OCI-LY3 (cell line): ENCODE data around the gene OGFOD2.

Experiments used
- EZH2phosphoT487 ChIP-seq: fragments of 200-600 bp; shearing (Covaris generic); IDR thresholded peaks from 2 replicates; pipeline ENCODE4 v1.6.1; 2018; ENCODE audit warnings: antibody characterized with exemption, mixed run types, low read depth
- TF ChIP-seq, protein P1 (sequence below): fragments of 200-600, 300-600 bp; sonication (generic); IDR thresholded peaks from 2 replicates; pipeline ENCODE4 v1.5.1; 2014; ENCODE audit warnings: antibody characterized with exemption, low read length, low read depth

DNA sequence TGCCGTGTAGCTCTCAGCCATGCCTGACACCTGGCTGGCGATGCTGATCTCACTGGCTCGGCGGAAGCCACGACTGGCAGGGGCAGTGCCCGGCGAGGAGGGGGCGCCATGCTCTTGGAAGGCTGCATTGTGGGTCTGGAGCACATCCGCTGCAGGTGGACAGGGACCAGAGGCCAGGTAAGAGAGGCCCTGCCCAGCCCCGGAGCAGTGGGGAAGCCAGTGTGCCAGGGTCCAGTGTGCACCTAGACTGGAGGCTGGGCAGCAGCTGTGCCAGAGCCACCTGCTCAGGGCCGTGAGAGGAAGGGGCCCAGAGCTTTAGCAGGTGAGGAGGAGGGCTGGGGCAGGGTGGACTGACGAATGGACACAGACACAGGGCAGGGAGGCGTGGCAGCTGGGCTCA lies 15.5 kb downstream of the OGFOD2 start:
- TF ChIP-seq, protein P1, sequence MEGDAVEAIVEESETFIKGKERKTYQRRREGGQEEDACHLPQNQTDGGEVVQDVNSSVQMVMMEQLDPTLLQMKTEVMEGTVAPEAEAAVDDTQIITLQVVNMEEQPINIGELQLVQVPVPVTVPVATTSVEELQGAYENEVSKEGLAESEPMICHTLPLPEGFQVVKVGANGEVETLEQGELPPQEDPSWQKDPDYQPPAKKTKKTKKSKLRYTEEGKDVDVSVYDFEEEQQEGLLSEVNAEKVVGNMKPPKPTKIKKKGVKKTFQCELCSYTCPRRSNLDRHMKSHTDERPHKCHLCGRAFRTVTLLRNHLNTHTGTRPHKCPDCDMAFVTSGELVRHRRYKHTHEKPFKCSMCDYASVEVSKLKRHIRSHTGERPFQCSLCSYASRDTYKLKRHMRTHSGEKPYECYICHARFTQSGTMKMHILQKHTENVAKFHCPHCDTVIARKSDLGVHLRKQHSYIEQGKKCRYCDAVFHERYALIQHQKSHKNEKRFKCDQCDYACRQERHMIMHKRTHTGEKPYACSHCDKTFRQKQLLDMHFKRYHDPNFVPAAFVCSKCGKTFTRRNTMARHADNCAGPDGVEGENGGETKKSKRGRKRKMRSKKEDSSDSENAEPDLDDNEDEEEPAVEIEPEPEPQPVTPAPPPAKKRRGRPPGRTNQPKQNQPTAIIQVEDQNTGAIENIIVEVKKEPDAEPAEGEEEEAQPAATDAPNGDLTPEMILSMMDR = no peak
- no peak for TF ChIP-seq EZH2phosphoT487
